GM12865 (cell line): ENCODE data around the gene E2F1.

Experiments
- DNase-seq: peaks from one replicate; pipeline ENCODE4 v3.0.0; 2010; ENCODE audit warnings: low read depth
- H3K4me3 ChIP-seq: 2 replicates; pipeline ENCODE4 v1.5.1; 2011; ENCODE audit warnings: mild to moderate bottlenecking, low read depth, low read length, control low read depth
- CTCF ChIP-seq: IDR thresholded peaks from 2 replicates; pipeline ENCODE4 v1.5.1; 2011; ENCODE audit warnings: low read length, control low read depth, low read depth, inconsistent platforms; ENCODE audit not compliant: insufficient read depth; ENCODE audit errors: missing control alignments

Gene E2F1

DNA sequence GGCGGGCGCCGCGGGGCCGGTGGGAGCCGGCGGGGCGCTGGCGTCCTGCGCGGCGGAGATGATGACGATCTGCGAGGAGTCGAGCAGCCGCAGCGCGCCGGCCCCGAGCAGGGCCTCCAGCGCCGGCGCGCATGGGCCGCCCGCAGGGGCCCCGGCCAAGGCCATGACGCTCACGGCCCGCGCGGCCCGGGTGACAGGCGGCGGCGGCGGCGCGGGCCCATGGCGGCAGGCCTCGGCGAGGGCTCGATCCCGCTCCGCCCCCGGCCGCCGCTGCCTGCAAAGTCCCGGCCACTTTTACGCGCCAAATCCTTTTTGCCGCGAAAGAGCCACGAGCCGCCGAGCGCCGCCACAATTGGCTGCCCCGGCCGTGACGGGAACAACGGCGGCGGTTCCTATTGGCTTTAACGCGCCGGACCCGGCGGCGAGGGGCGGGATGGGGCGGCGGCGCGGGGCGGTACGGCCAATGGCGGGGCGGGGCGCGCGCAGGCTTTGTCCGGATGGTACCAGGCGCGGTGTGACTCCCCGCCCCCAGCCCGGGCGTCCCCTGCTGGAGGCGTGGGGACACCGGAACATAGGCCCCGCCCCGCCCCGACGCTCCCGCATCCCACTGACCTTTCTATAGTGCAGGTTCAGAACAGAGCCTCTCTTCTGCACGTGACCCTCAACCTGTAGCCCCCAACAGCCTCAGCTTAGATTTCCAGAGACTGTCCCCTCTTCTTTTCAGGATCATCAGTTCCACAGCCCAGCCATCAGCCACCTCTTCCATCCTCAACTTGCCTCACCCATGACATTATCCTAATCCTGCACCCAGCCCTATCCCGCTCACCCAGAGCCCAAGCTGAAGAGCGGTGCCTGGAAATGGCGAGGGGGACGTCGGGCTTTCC lies at the start of gene E2F1:
TSS of gene E2F1 (minus strand) at position 286 of the 884 bp plus-strand sequence. CDS start at position 165, 121 bp downstream.
- H3K4me3 ChIP-seq = peak within 1 kb of the TSS; percentile 54
- peak; percentile 97 for DNase-seq
- TF ChIP-seq CTCF = peak; percentile 31

GRCh38 chr20:33733654-33734576 lies 47.7 kb upstream of the E2F1 start:
- peak; percentile 33 for DNase-seq

GRCh38 chr20:33732166-33732970 lies 46.2 kb upstream of the E2F1 start:
- no peak for DNase-seq
- H3K4me3 ChIP-seq = peak overlapping the region; percentile 81
- no peak for TF ChIP-seq CTCF

More at GRCh38 chr20:33733654-33734576, 47.7 kb upstream of the E2F1 start:
- no peak for TF ChIP-seq CTCF
- peak overlapping the region; percentile 2 for H3K4me3 ChIP-seq

GRCh38 chr20:33731693-33732165 lies 45.5 kb upstream of the E2F1 start, which contains the start of gene ZNF341:
Gene ZNF341 (plus strand): TSS chr20:33731996. CDS start chr20:33732022, 26 bp downstream.
- peak; percentile 95 for DNase-seq
- H3K4me3 ChIP-seq = peak within 1 kb of the TSS; percentile 81
- TF ChIP-seq CTCF = peak; percentile 76

GRCh38 chr20:33730946-33731692 lies 44.9 kb upstream of the E2F1 start:
- TF ChIP-seq CTCF = no peak
- DNase-seq = no peak
- peak overlapping the region; percentile 69 for H3K4me3 ChIP-seq
